Measurements from ENCODE around the gene CTIF. TPM values are rescaled to one million over a fixed set of nuclear protein-coding genes. Genes with fewer than 3 reads are reported as not detected.

Gene CTIF
- total RNA-seq, 4 donors from 2014 or later = 14.1 to 78.2 (median 18.4) TPM

GRCh38 chr18:48858676-48859075 is 319.8 kb downstream of the CTIF start:
- no peaks in the 10 kb centered on the region for H3K9me3 ChIP-seq
- H3K36me3 ChIP-seq = no peaks in the 10 kb centered on the region
- no peaks in the 10 kb centered on the region for H3K4me1 ChIP-seq
- in situ Hi-C loops (cut with MboI; ENCODE audit: low pct_ligation_motif_present in 1 of 4, low pct_unique_long_range_greater_than_20kb in 1 of 4, low sequenced_read_pairs in 3 of 4) = no loop called here
- no peak for DNase-seq
- H3K27ac ChIP-seq = no peak overlapping the region
- TF ChIP-seq EP300 (IDR thresholded peaks at IDR 0.05; ENCODE audit: low read depth) = no peak
- TF ChIP-seq POLR2AphosphoS5 (IDR thresholded peaks at IDR 0.05) = no peak
- no peak for TF ChIP-seq CTCF (IDR thresholded peaks at IDR 0.05)
- TF ChIP-seq POLR2A (IDR thresholded peaks at IDR 0.05) = no peak
- no peaks in the 10 kb centered on the region for H3K27me3 ChIP-seq
- intact Hi-C loops (cut with DNase I; ENCODE audit: low total_unique reads) = no loop called here
- 91% methylated on average over 4 of the region's 4 CpGs; no CpG with 5 or more reads in 1 of the 2 donors for WGBS, 2 donors (ENCODE audit: low coverage in 1 of 2)
- no peak overlapping the region for H3K4me3 ChIP-seq

GRCh38 chr18:48859311-48860268 is 320.8 kb downstream of the CTIF start:
- in situ Hi-C loops (cut with MboI; ENCODE audit: low pct_ligation_motif_present in 1 of 4, low pct_unique_long_range_greater_than_20kb in 1 of 4, low sequenced_read_pairs in 3 of 4) = no loop called here
- Histone ChIP-seq H3K4me3 (no peak overlapping the region), H3K27me3 (no peaks in the 10 kb centered on the region), H3K27ac (no peak overlapping the region), H3K4me1 (no peaks in the 10 kb centered on the region), H3K9me3 (no peaks in the 10 kb centered on the region), H3K36me3 (no peaks in the 10 kb centered on the region)
- WGBS, 2 donors (ENCODE audit: low coverage in 1 of 2) = 81 to 100% methylated on average over 1 to 41 of the region's 43 CpGs
- DNase-seq = no peak
- TF ChIP-seq POLR2AphosphoS5 (IDR thresholded peaks at IDR 0.05) (no peak), CTCF (IDR thresholded peaks at IDR 0.05) (no peak), EP300 (IDR thresholded peaks at IDR 0.05; ENCODE audit: low read depth) (no peak), POLR2A (IDR thresholded peaks at IDR 0.05) (no peak)
- intact Hi-C loops (cut with DNase I; ENCODE audit: low total_unique reads) = no loop called here

GRCh38 chr18:48860269-48861180 is 321.7 kb downstream of the CTIF start:
- Histone ChIP-seq H3K4me1 (no peaks in the 10 kb centered on the region), H3K27me3 (no peaks in the 10 kb centered on the region), H3K9me3 (no peaks in the 10 kb centered on the region), H3K36me3 (no peaks in the 10 kb centered on the region), H3K4me3 (no peak overlapping the region), H3K27ac (no peak overlapping the region)
- no peak for DNase-seq
- no peak for TF ChIP-seq POLR2AphosphoS5 (IDR thresholded peaks at IDR 0.05)
- no peak for TF ChIP-seq CTCF (IDR thresholded peaks at IDR 0.05)
- no peak for TF ChIP-seq EP300 (IDR thresholded peaks at IDR 0.05; ENCODE audit: low read depth)
- no peak for TF ChIP-seq POLR2A (IDR thresholded peaks at IDR 0.05)
- in situ Hi-C loops (cut with MboI; ENCODE audit: low pct_ligation_motif_present in 1 of 4, low pct_unique_long_range_greater_than_20kb in 1 of 4, low sequenced_read_pairs in 3 of 4) (no loop called here), intact Hi-C loops (cut with DNase I; ENCODE audit: low total_unique reads) (no loop called here)
- WGBS, 2 donors (ENCODE audit: low coverage in 1 of 2) = 91 to 95% methylated on average over 10 to 28 of the region's 28 CpGs

GRCh38 chr18:48861181-48861708 is 322.4 kb downstream of the CTIF start:
- no peak overlapping the region for H3K4me3 ChIP-seq
- H3K9me3 ChIP-seq = no peaks in the 10 kb centered on the region
- no peaks in the 10 kb centered on the region for H3K36me3 ChIP-seq
- no peak for DNase-seq
- no peak overlapping the region for H3K27ac ChIP-seq
- TF ChIP-seq POLR2A (IDR thresholded peaks at IDR 0.05) (no peak), POLR2AphosphoS5 (IDR thresholded peaks at IDR 0.05) (no peak), CTCF (IDR thresholded peaks at IDR 0.05) (no peak), EP300 (IDR thresholded peaks at IDR 0.05; ENCODE audit: low read depth) (no peak)
- 80% methylated on average over 14 of the region's 15 CpGs; no CpG with 5 or more reads in 1 of the 2 donors for WGBS, 2 donors (ENCODE audit: low coverage in 1 of 2)
- intact Hi-C loops (cut with DNase I; ENCODE audit: low total_unique reads) = no loop called here
- in situ Hi-C loops (cut with MboI; ENCODE audit: low pct_ligation_motif_present in 1 of 4, low pct_unique_long_range_greater_than_20kb in 1 of 4, low sequenced_read_pairs in 3 of 4) = no loop called here
- H3K4me1 ChIP-seq = no peaks in the 10 kb centered on the region
- H3K27me3 ChIP-seq = no peaks in the 10 kb centered on the region

Measured in transverse colon (tissue), 4 donors.